GM18502 (cell line): ENCODE data around the gene PRKCD.

Experiments
- ATAC-seq: cut with Tn5 transposase; IDR thresholded peaks from one replicate; pipeline ENCODE4 v1.9.1; 2021; ENCODE audit warnings: mild to moderate bottlenecking; ENCODE audit not compliant: unreplicated experiment, poor library complexity

PRKCD gene

GRCh38 chr3:53227993-53228885, 67.2 kb downstream of the PRKCD start:
- no peak for ATAC-seq

- no peak for ATAC-seq
These were observed 68.2 kb downstream of the PRKCD start for GRCh38 chr3:53229171-53229570.

- no peak for ATAC-seq
These were observed 68.6 kb downstream of the PRKCD start for GRCh38 chr3:53229606-53230005.

- ATAC-seq: no peak
These were observed 69.1 kb downstream of the PRKCD start for GRCh38 chr3:53230041-53230621.

GRCh38 chr3:53230789-53231188, 69.8 kb downstream of the PRKCD start:
- no peak for ATAC-seq

- no peak for ATAC-seq
These were observed 70.8 kb downstream of the PRKCD start for GRCh38 chr3:53231532-53232511.

- no peak for ATAC-seq
These were observed 71.8 kb downstream of the PRKCD start for GRCh38 chr3:53232641-53233377.

GRCh38 chr3:53234130-53234840, 73.3 kb downstream of the PRKCD start:
- ATAC-seq: no peak

GRCh38 chr3:53234841-53235232, 73.8 kb downstream of the PRKCD start:
- no peak for ATAC-seq

- ATAC-seq: no peak
These were observed 74.5 kb downstream of the PRKCD start for GRCh38 chr3:53235545-53235944.

GRCh38 chr3:53236112-53236841, 75.3 kb downstream of the PRKCD start:
- ATAC-seq: no peak

- no peak for ATAC-seq
These were observed 77.2 kb downstream of the PRKCD start for GRCh38 chr3:53238051-53238850.

GRCh38 chr3:53238886-53239285, 77.9 kb downstream of the PRKCD start:
- ATAC-seq: no peak

GRCh38 chr3:53239800-53240199, 78.8 kb downstream of the PRKCD start:
- ATAC-seq: no peak

GRCh38 chr3:53240989-53241972, 80.3 kb downstream of the PRKCD start:
- ATAC-seq: no peak

GRCh38 chr3:53242155-53242554, 81.1 kb downstream of the PRKCD start:
- no peak for ATAC-seq
